OCI-LY7 (cell line): ENCODE measurements around the gene DGKG. TPM values are rescaled to one million over a fixed set of nuclear protein-coding genes. Genes with fewer than 3 reads are reported as not detected.

Experiments used
- BruUV-seq: library from RNA; stranded (reverse); fragments of 400-500 nt; replicated peaks from 2 replicates; lab custom pipeline; 2021; lab: Mats Ljungman, UMichigan
- CTCF ChIA-PET: fragments of 300-600 bp; sonication (Branson Sonifier 250); formaldehyde crosslinking; loops from one replicate; lab custom pipeline; 2022; ENCODE audit warnings: antibody characterized with exemption; ENCODE audit not compliant: unreplicated experiment; lab: Charles Lee
- POLR2A ChIA-PET: fragments of 300-600 bp; sonication (Branson Sonifier 250); formaldehyde crosslinking; loops from one replicate; lab custom pipeline; 2022; ENCODE audit warnings: antibody characterized with exemption; lab: Charles Lee
- DNase-seq: peaks from one replicate; pipeline ENCODE4 v3.0.0-alpha.2; 2015; ENCODE audit warnings: low spot score
- H2AFZ ChIP-seq: fragments of 200-600 bp; sonication (generic), shearing (Covaris generic); 2 replicates; pipeline ENCODE4 v1.6.1; 2014; ENCODE audit warnings: mild to moderate bottlenecking, antibody characterized with exemption, low read length, moderate library complexity
- H3K27ac ChIP-seq: fragments of 200-600 bp; sonication (generic); 2 replicates; pipeline ENCODE4 v1.5.1; 2014; ENCODE audit warnings: mixed run types, low read depth, mild to moderate bottlenecking, moderate library complexity, low read length, inconsistent platforms; ENCODE audit not compliant: poor library complexity, severe bottlenecking
- H3K36me3 ChIP-seq: fragments of 200-600 bp; sonication (generic); 2 replicates; pipeline ENCODE4 v1.6.1; 2014; ENCODE audit warnings: mild to moderate bottlenecking, antibody characterized with exemption, low read length, moderate library complexity, mixed read lengths; ENCODE audit not compliant: insufficient read depth
- H3K4me1 ChIP-seq: fragments of 200-600 bp; sonication (generic); 2 replicates; pipeline ENCODE4 v1.5.1; 2014; ENCODE audit warnings: mild to moderate bottlenecking, low read length; ENCODE audit not compliant: insufficient read depth, poor library complexity, severe bottlenecking
- H3K4me2 ChIP-seq: fragments of 200-600 bp; sonication (generic); 2 replicates; pipeline ENCODE4 v1.6.1; 2014; ENCODE audit warnings: mild to moderate bottlenecking, low read length
- H3K4me3 ChIP-seq: fragments of 200-600 bp; sonication (generic); 2 replicates; pipeline ENCODE4 v1.5.1; 2014; ENCODE audit warnings: mild to moderate bottlenecking, low read depth, low read length; ENCODE audit not compliant: poor library complexity, severe bottlenecking
- H3K79me2 ChIP-seq: fragments of 200-600 bp; sonication (generic); 2 replicates; pipeline ENCODE4 v1.6.1; 2016; ENCODE audit warnings: low read depth, mild to moderate bottlenecking, low read length, moderate library complexity, mixed read lengths; ENCODE audit not compliant: insufficient read depth
- H3K9me2 ChIP-seq: fragments of 200-600 bp; sonication (generic); 2 replicates; pipeline ENCODE4 v1.6.1; 2016; ENCODE audit warnings: mild to moderate bottlenecking, low read length, mixed read lengths; ENCODE audit not compliant: insufficient read depth
- H3K9me3 ChIP-seq: fragments of 200-600 bp; sonication (generic); 2 replicates; pipeline ENCODE4 v1.6.1; 2014; ENCODE audit warnings: mild to moderate bottlenecking, mixed run types, low read length, mixed read lengths
- H4K20me1 ChIP-seq: fragments of 200-600 bp; sonication (generic); 2 replicates; pipeline ENCODE4 v1.6.1; 2014; ENCODE audit warnings: mild to moderate bottlenecking, antibody characterized with exemption, low read length, moderate library complexity, mixed read lengths; ENCODE audit not compliant: insufficient read depth
- EZH2phosphoT487 ChIP-seq: fragments of 200-600 bp; sonication (generic); IDR thresholded peaks from 2 replicates; pipeline ENCODE4 v1.6.1; 2018; ENCODE audit warnings: low read depth, borderline replicate concordance, mild to moderate bottlenecking, mixed run types, antibody characterized with exemption, low read length, moderate library complexity, mixed read lengths
- intact Hi-C: fragments of 100-400 bp; cut with micrococcal nuclease; formaldehyde crosslinking; loops from one replicate; pipeline ENCODE4 v1.10.0; 2022; ENCODE audit not compliant: unreplicated experiment
- total RNA-seq, 2 experiments: library from RNA; depleted of rRNA in 1 of 2; stranded (reverse); fragments of >200 nt in 1 of 2; shearing (Covaris generic) in 1 of 2; gene quantifications; 2 replicates each; pipeline ENCODE4 v1.2.3, GENCODE V29; 2014 to 2022
- TF ChIP-seq, protein P1 (sequence below): fragments of 200-600 bp; sonication (generic); conservative IDR thresholded peaks from 2 replicates; pipeline ENCODE4 v1.5.1; 2014; ENCODE audit warnings: mild to moderate bottlenecking, antibody characterized with exemption, low read length, moderate library complexity, mixed read lengths

The DGKG gene
- total RNA-seq, 2 experiments from 2014 or later: 0.06 TPM; not detected in 1

DNA sequence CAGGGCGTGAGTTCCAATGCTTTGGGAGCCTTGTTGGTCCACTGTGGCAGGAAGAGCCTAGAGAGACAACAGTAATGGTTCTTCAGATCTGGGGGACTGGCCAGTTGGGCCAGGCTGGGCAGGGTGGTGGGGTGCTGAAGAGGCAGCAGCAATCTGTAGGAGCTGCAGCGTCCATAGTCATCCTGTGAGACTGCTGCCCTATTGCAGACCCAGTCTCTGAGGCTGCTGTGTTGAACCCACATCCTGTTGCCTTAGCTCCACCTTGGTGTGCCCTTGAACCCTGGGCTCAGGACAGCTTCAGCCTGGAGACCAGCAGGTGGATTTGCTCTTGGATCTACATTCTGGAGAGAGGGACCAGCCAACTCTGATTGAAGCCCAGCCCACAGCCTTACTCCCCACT, 229.5 kb downstream of the DGKG start:
- Histone ChIP-seq H3K9me2 (no peaks in the 10 kb centered on the region), H3K4me1 (no peaks in the 10 kb centered on the region), H3K4me2 (no peak overlapping the region), H4K20me1 (no peaks in the 10 kb centered on the region), H3K79me2 (no peaks in the 10 kb centered on the region), H3K27ac (no peak overlapping the region), H3K9me3 (no peaks in the 10 kb centered on the region), H2AFZ (no peak overlapping the region), H3K4me3 (no peak overlapping the region), H3K36me3 (no peaks in the 10 kb centered on the region)
- no TSS peak for BruUV-seq
- no peak for TF ChIP-seq EZH2phosphoT487
- CTCF ChIA-PET: no interaction called here
- POLR2A ChIA-PET: interaction anchor here (1.7 kb wide), 1 partner anchor 7 kb away, joined by 4 read pairs; no protein-coding TSS in a partner anchor
- no peak for DNase-seq
- intact Hi-C loops: no loop called here

DNA sequence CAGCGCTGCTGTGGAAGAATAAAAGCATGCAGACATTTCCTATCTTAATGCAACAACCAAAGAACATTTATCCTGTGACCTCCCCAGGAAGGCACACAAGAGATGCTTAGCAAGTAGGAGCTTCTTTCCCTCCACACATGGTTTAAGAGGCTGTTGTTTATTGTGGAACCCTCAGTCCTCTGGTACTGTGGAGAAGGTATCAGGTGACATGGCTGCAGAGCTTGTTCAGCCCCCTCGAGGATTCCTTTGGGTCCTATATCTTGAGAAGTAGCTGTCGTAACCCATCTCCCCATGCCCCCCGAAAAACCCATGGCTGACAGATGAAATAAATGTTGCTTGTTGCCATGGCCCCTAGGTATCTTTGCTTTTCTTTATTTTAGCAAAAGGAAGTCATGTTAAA, 232.8 kb downstream of the DGKG start:
- ChIA-PET CTCF (no interaction called here), POLR2A (no interaction called here)
- Histone ChIP-seq H4K20me1 (no peaks in the 10 kb centered on the region), H3K4me3 (no peak overlapping the region), H3K79me2 (no peaks in the 10 kb centered on the region), H3K4me1 (no peaks in the 10 kb centered on the region), H3K27ac (no peak overlapping the region), H2AFZ (no peak overlapping the region), H3K4me2 (no peak overlapping the region), H3K9me3 (no peaks in the 10 kb centered on the region), H3K36me3 (no peaks in the 10 kb centered on the region), H3K9me2 (no peaks in the 10 kb centered on the region)
- TF ChIP-seq EZH2phosphoT487: no peak
- TF ChIP-seq, protein P1, sequence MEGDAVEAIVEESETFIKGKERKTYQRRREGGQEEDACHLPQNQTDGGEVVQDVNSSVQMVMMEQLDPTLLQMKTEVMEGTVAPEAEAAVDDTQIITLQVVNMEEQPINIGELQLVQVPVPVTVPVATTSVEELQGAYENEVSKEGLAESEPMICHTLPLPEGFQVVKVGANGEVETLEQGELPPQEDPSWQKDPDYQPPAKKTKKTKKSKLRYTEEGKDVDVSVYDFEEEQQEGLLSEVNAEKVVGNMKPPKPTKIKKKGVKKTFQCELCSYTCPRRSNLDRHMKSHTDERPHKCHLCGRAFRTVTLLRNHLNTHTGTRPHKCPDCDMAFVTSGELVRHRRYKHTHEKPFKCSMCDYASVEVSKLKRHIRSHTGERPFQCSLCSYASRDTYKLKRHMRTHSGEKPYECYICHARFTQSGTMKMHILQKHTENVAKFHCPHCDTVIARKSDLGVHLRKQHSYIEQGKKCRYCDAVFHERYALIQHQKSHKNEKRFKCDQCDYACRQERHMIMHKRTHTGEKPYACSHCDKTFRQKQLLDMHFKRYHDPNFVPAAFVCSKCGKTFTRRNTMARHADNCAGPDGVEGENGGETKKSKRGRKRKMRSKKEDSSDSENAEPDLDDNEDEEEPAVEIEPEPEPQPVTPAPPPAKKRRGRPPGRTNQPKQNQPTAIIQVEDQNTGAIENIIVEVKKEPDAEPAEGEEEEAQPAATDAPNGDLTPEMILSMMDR: no peak
- DNase-seq: no peak
- intact Hi-C loops: no loop called here
- BruUV-seq: no TSS peak

DNA sequence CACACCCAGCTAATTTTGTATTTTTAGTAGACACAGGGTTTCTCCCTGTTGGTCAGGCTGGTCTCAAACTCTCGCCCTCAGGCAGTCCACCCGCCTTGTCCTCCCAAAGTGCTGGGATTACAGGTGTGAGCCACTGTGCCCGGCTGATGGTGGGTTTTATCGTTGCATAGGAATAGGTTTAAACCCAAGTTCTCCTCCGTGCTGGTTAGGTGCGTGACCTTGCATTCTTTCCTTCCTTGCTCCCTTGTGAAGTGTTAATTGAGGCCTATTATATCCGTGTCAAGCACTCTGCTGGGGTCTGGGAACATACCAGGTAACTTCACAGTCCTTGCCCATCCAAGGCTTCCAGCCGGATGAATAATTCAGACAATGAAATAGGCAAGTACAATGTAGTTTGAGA, 233.9 kb downstream of the DGKG start:
- H3K4me2 ChIP-seq: no peak overlapping the region
- H2AFZ ChIP-seq: no peak overlapping the region
- intact Hi-C loops: no loop called here
- H3K36me3 ChIP-seq: no peaks in the 10 kb centered on the region
- H3K4me1 ChIP-seq: no peaks in the 10 kb centered on the region
- ChIA-PET POLR2A (interaction anchor here (1.2 kb wide), 1 partner anchor 11 kb away, joined by 3 read pairs; no protein-coding TSS in a partner anchor), CTCF (no interaction called here)
- no TSS peak for BruUV-seq
- no peak for DNase-seq
- no peaks in the 10 kb centered on the region for H4K20me1 ChIP-seq
- H3K9me2 ChIP-seq: no peaks in the 10 kb centered on the region
- H3K4me3 ChIP-seq: no peak overlapping the region
- no peaks in the 10 kb centered on the region for H3K9me3 ChIP-seq
- TF ChIP-seq, protein P1: no peak
- no peak for TF ChIP-seq EZH2phosphoT487
- no peak overlapping the region for H3K27ac ChIP-seq
- no peaks in the 10 kb centered on the region for H3K79me2 ChIP-seq
